Effector memory CD8-positive, alpha-beta T cell (primary cell): ENCODE results near the gene DPY19L3.

Source experiments
- ATAC-seq: fragments of 150-1000 bp; cut with Tn5 transposase; replicated peaks from 2 replicates; pipeline ENCODE4 v1.10.0; 2021; ENCODE audit warnings: mild to moderate bottlenecking, moderate library complexity
- DNase-seq, 3 experiments: peaks; one replicate each; pipeline ENCODE4 v3.0.0; 2021
- H3K27ac Mint-ChIP-seq, 2 donors: one replicate each; pipeline ENCODE4 v1.8.0; 2022; ENCODE audit warnings: mild to moderate bottlenecking in 2 of 2, mixed read lengths in 2 of 2, moderate library complexity in 2 of 2
- H3K27me3 Mint-ChIP-seq, 2 donors: one replicate each; pipeline ENCODE4 v1.8.0; 2022; ENCODE audit warnings: mixed read lengths in 2 of 2
- H3K36me3 Mint-ChIP-seq: one replicate; pipeline ENCODE4 v1.8.0; 2022; ENCODE audit warnings: mild to moderate bottlenecking, moderate library complexity, mixed read lengths; ENCODE audit not compliant: insufficient read depth
- H3K4me1 Mint-ChIP-seq, 2 donors: one replicate each; pipeline ENCODE4 v1.8.0; 2022; ENCODE audit warnings: low read depth in 2 of 2, mixed read lengths in 2 of 2
- H3K4me3 Mint-ChIP-seq, 2 donors: one replicate each; pipeline ENCODE4 v1.8.0; 2022; ENCODE audit warnings: mild to moderate bottlenecking in 2 of 2, mixed read lengths in 2 of 2, moderate library complexity in 2 of 2
- H3K9me3 Mint-ChIP-seq, 2 donors: one replicate each; pipeline ENCODE4 v1.8.0; 2022; ENCODE audit warnings: mixed read lengths in 2 of 2

Gene DPY19L3

DNA sequence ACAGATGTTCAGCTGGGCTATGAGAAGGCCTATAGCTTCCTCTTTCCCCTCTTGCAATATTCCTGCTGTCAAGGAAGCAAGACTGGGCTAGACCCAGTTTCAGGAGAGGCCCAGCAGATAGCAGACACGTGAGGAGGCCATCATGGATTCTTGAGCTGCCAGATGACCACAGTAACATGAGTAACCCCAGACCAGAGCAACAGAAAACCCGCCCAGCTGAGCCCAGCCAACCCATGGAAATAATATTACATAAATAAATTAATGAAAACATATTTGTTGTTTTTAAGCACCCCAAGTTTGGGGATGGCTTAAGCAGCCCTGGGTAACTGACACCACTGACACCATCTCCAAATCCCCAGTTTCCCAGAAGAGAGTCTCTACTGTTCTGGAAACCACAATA is 125.2 kb downstream of the DPY19L3 start:
- H3K27ac Mint-ChIP-seq, result no peak overlapping the region
- no peaks in the 10 kb centered on the region for H3K9me3 Mint-ChIP-seq
- ATAC-seq, result no peak
- DNase-seq, result no peak
- no peaks in the 10 kb centered on the region for H3K4me1 Mint-ChIP-seq
- H3K36me3 Mint-ChIP-seq, result peaks cover 2% of the 10 kb centered on the region
- H3K27me3 Mint-ChIP-seq, result peaks cover 11 to 13% of the 10 kb centered on the region in 2 donors
- no peak overlapping the region for H3K4me3 Mint-ChIP-seq

GRCh38 chr19:32532233-32532632 is 126.7 kb downstream of the DPY19L3 start:
- ATAC-seq, result no peak
- Mint-ChIP-seq H3K4me1 (no peaks in the 10 kb centered on the region), H3K27me3 (no peaks in the 10 kb centered on the region), H3K36me3 (no peaks in the 10 kb centered on the region), H3K9me3 (peaks cover 0 to 1% of the 10 kb centered on the region in 2 donors), H3K4me3 (no peak overlapping the region), H3K27ac (no peak overlapping the region)
- DNase-seq, result no peak
